HL-60 (cell line): ENCODE measurements around the gene UMPS.
"Not testable (repeated sequence)": the region's sequence is repeated elsewhere in the genome, so short reads cannot be mapped to it uniquely, and the experiment has no call there.

Source experiments
- DNase-seq, 2 experiments: peaks; one replicate each; pipeline ENCODE4 v3.0.0-alpha.2; 2010 to 2020; ENCODE audit warnings: low read depth in 1 of 2, low spot score in 1 of 2
- H3K27ac ChIP-seq: fragments of 250-450 bp; sonication (Bioruptor Pico); replicated peaks from 2 replicates; pipeline ENCODE4 v1.5.1; 2020; ENCODE audit warnings: mild to moderate bottlenecking, moderate library complexity
- H3K27me3 ChIP-seq: fragments of 250-450 bp; sonication (Bioruptor Pico); 2 replicates; pipeline ENCODE4 v1.5.1; 2021; ENCODE audit warnings: mild to moderate bottlenecking, moderate library complexity; ENCODE audit not compliant: insufficient read depth, poor library complexity, severe bottlenecking
- H3K4me3 ChIP-seq: replicated peaks from 2 replicates; pipeline ENCODE4 v1.5.1; 2011; ENCODE audit warnings: mild to moderate bottlenecking, control low read depth, low read length; ENCODE audit not compliant: insufficient read depth
- GABPA ChIP-seq: IDR thresholded peaks from 2 replicates; pipeline ENCODE4 v1.6.1; 2012; ENCODE audit warnings: low read depth
- POLR2AphosphoS5 ChIP-seq: IDR thresholded peaks from 2 replicates; pipeline ENCODE4 v1.6.1; 2012; ENCODE audit warnings: low read depth
- REST ChIP-seq: IDR thresholded peaks from 2 replicates; pipeline ENCODE4 v1.6.1; 2012; ENCODE audit warnings: low read depth; ENCODE audit not compliant: insufficient replicate concordance
- SPI1 ChIP-seq: IDR thresholded peaks from 2 replicates; pipeline ENCODE4 v1.6.1; 2012; ENCODE audit warnings: low read depth, mild to moderate bottlenecking, borderline replicate concordance
- TF ChIP-seq, protein P1 (sequence below): IDR thresholded peaks from one replicate; pipeline ENCODE4 v1.5.1; 2011; ENCODE audit warnings: low read length, control low read depth, inconsistent platforms; ENCODE audit not compliant: insufficient read depth

UMPS gene

GRCh38 chr3:124701687-124702086 lies 28.6 kb upstream of the UMPS start:
- DNase-seq = no peak
- TF ChIP-seq POLR2AphosphoS5 (no peak), REST (no peak), SPI1 (no peak), GABPA (no peak)
- TF ChIP-seq, protein P1, sequence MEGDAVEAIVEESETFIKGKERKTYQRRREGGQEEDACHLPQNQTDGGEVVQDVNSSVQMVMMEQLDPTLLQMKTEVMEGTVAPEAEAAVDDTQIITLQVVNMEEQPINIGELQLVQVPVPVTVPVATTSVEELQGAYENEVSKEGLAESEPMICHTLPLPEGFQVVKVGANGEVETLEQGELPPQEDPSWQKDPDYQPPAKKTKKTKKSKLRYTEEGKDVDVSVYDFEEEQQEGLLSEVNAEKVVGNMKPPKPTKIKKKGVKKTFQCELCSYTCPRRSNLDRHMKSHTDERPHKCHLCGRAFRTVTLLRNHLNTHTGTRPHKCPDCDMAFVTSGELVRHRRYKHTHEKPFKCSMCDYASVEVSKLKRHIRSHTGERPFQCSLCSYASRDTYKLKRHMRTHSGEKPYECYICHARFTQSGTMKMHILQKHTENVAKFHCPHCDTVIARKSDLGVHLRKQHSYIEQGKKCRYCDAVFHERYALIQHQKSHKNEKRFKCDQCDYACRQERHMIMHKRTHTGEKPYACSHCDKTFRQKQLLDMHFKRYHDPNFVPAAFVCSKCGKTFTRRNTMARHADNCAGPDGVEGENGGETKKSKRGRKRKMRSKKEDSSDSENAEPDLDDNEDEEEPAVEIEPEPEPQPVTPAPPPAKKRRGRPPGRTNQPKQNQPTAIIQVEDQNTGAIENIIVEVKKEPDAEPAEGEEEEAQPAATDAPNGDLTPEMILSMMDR = no peak
- Histone ChIP-seq H3K27ac (no peak overlapping the region), H3K27me3 (no peaks in the 10 kb centered on the region), H3K4me3 (no peak overlapping the region)

- H3K27me3 ChIP-seq = no peaks in the 10 kb centered on the region
- TF ChIP-seq REST (no peak), GABPA (no peak), POLR2AphosphoS5 (no peak), SPI1 (no peak)
- TF ChIP-seq, protein P1 = no peak
- H3K27ac ChIP-seq = no peak overlapping the region
- H3K4me3 ChIP-seq = no peak overlapping the region
- DNase-seq = no peak
These were observed 27.3 kb upstream of the UMPS start for GRCh38 chr3:124702950-124703349.

DNA sequence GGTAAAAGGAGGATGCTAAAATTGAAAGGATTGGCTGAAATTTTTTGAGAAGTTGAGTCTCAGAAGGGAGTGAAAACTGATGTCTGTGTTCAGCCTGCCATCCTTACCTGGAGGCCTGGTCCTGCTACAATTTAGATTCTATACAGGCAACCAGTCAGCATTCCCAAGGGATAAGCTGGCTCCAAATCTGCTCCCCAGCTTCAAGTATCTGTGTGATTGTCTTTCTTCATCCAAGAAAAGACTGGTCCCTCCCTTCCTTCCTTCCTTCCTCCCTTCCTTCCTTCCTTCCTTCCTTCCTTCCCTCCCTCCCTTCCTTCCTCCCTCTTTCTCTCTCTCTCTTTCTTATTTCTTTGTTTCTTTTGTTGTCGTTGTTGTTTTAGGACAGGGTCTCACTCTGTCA lies 24.7 kb upstream of the UMPS start:
- H3K27ac ChIP-seq = no peak overlapping the region
- H3K27me3 ChIP-seq = no peaks in the 10 kb centered on the region
- DNase-seq = no peak
- no peak overlapping the region for H3K4me3 ChIP-seq
- no peak for TF ChIP-seq POLR2AphosphoS5
- no peak for TF ChIP-seq SPI1
- TF ChIP-seq REST = no peak
- TF ChIP-seq, protein P1 = no peak
- TF ChIP-seq GABPA = no peak

- not testable (repeated sequence) for H3K27me3 ChIP-seq, H3K4me3 ChIP-seq, H3K27ac ChIP-seq, DNase-seq
These were observed 23.0 kb upstream of the UMPS start for GRCh38 chr3:124707223-124707622.
